Right renal cortex interstitium (tissue), 3 donors: ENCODE data around the gene CCNQ. TPM values are rescaled to one million over a fixed set of nuclear protein-coding genes. Genes with fewer than 3 reads are reported as not detected.
"Not testable (repeated sequence)": the region's sequence is repeated elsewhere in the genome, so short reads cannot be mapped to it uniquely, and the experiment has no call there.

Experiments
- DNase-seq, 3 donors: peaks; one replicate each; pipeline ENCODE4 v3.0.0-alpha.2; 2013; ENCODE audit warnings: low read depth in 3 of 3, low spot score in 2 of 3
- polyA plus RNA-seq, 3 donors: library from polyadenylated mRNA; unstranded; fragments of 120-200 nt; gene quantifications; one replicate each; pipeline ENCODE4 v1.2.1, GENCODE V29; 2013; ENCODE audit not compliant: insufficient read length in 3 of 3

CCNQ gene
- polyA plus RNA-seq, 3 donors, result 17.2 to 19.6 (median 18.7) TPM

DNA sequence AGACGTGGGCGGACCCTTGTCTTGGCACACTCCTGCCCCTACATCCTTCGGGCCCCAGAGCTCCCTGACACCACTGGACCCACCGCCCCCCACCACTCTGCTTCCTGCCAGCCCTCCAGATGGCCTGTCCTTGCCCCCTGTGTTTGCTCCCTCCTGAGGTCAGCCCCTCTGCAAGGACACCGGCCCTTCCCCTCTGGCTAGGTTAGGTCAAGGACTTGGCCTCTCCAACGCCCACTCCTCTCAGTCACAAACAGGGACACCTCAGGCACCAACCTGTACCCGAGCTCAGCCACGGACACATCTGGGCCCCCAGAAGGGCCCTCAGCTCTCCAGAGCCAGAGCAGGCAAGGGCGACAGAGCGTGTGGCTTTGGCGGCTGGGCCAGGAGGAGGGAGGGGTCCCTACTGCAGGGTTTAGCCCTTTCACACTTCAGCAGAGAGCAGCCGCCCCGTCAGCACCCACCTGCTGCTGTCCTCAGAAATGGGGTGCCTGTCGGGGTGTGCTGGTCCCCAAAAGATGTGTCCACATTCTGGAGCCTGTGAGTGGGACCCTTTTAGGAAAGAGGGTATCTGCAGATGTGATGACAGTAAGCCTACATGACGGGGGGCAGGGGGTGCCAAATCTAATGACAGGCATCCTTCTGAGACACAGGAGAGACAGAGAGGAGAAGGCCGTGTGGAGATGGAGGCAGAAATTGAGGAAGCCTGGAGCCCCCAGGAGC lies 24.5 kb upstream of the CCNQ start:
- no peak for DNase-seq

DNA sequence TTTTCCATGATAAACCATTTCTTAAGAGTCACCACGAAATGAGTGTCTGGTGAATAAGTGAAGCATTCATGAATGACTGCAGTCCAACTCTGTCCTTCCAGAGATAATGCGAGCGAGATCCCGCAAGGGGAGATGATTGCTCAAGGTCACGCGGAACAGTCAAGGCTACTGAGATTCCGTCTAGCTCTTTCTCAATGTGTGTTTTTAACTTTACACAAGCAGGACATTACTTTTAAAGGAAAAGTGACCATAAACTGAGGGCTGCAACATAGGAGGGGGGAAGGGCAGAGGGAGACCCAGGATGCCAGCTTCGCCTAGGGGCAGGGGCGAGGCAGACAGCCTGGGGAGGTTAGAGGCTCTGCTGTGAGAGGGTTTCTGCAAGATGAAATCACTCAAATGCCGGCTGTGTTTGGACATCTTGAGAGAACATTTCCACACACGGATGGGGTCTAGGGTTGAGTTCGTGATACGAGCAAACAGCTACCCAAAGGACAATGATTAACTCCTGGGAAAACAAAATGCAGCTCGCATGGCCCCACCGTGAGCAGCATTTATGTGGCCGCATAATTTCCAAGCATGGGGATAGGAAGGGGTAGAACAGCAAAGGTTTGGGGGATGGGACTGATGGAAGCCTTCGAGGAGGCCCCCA lies 23.8 kb upstream of the CCNQ start:
- no peak for DNase-seq

DNA sequence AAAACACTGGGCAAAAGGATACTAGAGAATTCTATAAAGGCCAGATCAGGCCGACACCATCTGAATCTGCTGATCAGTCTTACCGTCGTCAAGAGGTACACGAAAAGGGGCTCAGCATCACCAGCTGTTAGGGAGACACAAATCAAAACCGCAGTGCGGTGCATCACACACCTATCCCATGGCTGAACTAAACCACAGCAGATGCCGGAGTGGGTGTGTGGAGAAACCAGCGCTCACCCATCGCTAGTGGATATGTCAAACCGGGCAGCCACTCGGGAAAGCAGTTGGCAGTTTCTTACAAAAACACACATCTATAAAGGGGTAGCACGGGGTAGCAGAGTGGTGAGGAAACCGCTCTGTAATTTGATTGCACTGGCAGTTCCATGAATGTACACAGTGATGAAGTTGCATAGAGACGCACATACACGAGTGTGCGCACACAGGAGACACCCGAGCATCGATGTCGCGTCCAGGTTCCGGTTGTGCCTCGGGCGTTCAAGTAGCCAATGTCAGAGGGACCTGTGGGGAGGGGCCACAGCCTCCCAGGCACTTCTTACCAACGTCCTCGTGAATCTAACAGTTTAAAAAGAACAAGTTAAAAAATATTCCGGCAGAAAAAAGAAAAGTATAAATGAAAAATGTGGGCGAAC lies 23.1 kb upstream of the CCNQ start:
- no peak for DNase-seq

DNA sequence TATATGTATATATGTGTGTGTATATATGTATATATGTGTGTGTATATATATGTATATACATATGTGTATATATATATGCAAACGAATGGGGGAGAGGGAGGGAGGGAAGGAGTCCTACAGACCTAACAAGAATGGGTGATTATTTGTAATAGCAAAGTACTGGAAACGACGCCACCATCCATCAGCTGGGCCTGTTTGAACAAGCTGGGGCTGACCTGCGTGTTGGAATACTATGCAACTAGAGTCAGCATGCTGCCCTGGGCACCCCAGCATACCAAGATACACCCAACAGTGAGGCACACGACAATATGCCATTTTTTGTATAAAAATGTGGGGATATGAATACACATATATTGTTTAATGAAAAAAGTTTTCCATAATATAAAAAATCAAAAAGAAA lies 21.6 kb upstream of the CCNQ start:
- no peak for DNase-seq

DNA sequence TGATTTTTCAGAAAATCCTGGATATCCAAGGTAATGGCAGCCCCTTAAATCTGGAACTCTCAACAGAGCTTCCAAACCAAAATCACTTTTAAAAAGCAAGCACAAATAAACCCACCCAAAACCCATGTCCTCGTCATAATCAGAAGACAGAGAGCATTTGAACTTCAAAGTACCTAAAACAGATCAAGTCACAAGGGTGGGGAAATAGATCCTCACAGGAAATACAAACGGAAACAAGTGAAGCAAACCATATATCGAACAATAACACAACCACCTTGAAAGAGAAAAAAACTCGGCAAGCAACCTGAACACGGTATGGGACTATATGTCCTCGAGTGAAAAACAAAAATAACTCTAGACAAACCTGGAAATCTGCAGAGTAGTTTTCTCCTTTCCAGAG lies 15.9 kb upstream of the CCNQ start:
- no peak for DNase-seq

DNA sequence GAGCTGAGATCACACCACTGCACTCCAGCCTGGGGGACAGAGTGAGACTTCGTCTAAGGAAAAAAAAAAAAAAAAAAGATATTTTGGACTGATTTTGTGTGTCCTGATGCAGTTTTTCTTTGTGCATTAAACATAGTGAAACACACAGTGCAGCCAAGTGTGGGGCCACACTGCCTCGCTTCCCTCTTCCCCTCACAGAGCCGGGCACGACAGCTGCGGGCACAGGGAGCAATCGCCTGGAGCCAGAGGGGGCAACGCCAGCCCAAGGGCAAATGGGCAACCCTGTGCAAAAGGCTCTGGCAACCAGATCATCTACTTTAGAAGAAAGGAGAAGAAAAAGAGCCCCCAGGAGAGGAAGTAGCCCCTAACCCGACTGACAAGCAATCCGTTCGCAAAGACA lies 13.5 kb upstream of the CCNQ start:
- no peak for DNase-seq

DNA sequence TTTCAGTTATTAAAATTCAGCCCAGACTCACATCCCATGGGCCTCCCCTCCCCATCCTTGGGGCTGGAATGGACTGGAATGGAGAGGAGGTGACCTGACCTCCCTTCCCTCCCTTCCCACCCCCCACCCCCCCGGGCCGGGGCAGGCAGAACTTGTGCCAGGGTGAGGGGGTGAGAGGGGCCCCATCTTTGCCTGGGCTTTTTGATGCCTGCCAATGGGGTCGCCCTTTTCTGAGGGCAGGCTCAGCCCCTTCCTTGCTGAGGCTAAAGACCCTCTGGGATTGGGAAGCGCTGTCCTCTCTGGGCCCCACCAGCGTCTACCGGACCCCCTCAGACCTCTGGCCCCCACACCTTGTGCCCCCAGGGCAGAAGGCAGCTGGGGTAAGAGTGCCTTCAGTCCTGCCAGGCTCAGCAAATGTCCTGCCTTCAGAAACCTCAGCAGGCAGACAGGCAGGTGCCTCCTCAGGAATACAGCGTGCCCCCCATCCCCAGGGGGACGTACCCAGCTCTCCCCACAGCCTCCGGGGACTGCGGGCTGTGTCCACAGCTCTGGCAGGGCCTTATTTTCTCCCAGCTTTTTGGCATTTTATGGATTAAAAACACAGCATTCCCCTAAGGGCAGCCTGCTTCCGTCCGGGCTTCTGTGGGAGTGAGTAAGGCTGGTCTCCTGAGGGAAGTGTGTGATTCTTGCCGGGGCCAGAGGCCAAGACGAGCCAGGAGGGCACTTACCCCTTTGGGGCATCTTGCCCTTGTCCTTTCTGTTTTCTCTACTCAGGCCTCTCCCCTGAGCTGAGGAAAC lies 12.6 kb upstream of the CCNQ start:
- no peak for DNase-seq

DNA sequence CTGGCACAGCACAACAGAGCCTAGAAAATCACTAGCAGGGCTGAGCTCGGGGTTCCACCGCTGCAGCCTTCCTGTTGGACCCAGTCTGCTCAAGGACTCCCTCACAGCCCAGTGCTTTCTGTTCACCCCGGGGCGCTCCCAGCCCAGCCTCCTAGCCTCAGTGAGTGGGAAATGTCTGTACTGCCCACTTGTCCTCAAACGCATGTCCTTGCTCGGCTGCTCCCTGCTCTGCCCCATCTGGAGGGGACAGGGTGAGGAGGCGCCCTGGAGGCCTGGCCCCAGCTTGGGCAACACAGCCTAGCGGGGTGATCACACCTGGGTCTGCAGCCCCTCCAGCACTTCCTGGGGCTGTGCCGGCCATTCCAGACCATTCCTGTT lies 11.9 kb upstream of the CCNQ start:
- DNase-seq, result no peak

DNA sequence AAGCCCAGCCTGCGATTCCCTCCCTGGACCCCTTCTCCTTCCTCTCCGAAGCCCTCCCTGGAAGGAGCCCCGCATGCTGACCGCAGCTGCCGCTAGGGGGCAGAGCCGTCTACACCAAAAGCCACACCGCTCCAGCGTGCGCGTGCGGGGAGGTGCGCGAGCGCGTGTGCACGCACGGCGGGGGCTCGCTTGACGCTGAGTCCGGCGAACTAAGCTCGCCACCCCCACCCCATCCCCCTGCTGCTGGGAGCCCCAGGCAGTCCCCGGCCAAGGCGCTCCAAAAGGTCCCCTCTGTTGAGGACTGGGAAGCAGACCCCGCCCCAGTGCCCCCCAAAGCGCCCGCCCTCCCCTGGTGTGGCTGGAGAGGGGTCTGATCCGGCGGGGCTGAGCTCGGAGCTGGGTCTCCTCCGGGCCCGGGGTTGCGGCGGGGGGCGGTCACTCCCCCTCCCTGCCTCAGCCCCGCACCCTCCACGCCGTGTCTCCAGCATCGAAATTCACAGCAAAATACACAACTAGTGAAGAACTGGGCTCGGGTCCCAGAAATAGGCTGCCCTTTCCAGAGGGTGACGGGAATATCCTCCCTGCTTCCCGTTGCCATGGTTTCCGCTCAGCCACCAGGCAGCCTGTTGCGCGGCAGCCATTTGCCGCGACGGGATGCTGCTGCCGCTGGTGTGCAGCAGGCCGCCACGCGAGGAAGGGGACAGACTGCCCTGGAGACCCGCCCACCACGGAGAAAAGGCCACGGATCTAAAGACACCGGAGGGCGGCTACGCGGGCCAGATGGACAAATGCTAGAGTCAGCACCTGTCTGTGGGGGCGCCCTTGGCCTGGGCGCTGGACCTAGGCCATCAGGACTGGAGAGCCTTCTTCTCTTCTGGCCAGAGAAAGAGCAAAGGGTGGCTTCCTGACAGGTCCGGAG lies 11.2 kb upstream of the CCNQ start:
- no peak for DNase-seq

DNA sequence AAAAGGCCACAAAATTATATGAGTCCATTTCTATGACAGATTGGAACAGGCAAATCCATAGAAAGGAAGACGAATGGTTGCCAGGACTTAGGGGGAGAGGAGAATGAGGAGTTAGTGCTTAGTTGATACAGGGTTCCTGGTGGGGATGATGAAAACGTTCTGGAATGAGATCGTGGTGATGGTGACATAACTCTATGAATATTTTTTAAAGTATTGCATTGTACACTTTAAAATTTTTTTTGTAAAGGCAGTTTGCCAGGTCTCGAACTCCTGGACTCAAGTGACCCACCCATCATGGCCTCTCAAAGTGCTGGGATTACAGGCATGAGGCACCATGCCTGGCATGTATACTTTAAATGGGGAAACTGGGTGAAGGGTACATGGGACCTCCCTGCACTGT lies 9.9 kb upstream of the CCNQ start:
- DNase-seq, result no peak

DNA sequence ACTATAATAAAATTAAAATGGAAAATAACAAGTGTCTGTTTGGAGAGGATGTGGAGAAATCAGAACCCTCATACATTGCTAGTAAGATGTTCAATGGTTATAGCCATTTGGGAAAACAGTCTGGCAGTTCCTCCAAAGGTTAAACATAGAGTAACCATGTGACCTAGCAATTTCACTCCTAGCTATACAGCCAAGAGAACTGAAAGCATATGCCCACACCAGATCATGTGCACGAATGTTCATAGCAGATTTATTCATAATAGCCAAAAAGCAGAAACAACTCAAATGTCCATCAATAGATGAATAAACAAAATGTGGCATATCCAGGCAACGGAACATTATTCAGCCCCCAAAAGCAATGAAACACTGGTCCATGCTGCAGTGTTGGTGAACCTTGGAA lies 9.4 kb upstream of the CCNQ start:
- DNase-seq, result no peak

DNA sequence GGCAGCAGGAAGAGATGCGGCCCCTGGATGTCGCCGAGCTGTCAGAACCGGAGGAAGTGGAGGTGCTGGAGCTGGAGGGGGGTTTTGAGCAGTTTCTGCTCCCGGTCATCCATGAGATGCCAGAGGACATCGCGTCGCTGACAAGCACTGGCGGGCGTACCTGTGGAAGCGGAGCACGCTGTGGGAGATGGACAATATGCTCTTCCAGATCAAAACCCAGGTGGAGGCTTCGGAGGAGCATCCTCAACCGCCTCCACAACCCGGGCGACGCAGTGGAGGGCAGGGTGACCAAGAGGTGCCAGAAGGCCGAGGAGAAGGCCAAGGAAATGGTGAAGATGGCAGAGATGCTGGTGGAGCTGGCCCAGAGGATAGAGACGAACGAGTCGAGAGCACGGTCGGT lies 7.6 kb upstream of the CCNQ start:
- DNase-seq, result no peak

DNA sequence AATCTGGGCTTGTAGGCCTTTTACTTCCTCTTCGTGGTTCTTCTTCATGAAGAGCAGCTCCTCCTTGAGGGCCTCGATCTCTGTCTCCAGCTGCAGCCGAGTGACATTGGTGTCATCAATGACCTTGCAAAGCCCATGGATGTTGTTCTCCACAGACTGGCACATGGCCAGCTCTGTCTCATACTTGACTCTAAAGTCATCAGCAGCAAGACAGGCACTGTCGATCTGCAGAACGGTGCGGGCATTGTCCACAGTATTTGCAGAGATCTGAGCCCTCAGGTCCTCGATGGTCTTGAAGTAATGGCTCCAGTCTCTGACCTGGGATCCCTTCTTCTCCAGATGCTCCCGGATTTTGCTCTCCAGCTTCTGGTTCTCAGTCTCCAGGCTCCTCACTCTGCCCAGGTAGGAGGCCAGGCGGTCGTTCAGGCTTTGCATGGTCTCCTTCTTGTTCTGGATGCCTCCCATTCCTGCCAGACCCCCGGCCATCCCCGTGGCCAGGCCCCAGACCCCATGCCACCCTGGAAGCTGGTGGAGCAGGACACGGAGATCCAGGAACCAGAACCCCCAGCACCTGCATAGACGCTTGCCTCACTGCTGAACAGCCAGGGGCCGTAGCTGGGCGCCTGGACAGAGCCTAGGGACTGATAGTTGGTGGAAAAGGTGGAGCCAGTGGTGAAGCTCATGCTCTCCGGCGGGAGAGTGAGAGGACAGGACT lies 5.9 kb upstream of the CCNQ start:
- not testable (repeated sequence) for DNase-seq

DNA sequence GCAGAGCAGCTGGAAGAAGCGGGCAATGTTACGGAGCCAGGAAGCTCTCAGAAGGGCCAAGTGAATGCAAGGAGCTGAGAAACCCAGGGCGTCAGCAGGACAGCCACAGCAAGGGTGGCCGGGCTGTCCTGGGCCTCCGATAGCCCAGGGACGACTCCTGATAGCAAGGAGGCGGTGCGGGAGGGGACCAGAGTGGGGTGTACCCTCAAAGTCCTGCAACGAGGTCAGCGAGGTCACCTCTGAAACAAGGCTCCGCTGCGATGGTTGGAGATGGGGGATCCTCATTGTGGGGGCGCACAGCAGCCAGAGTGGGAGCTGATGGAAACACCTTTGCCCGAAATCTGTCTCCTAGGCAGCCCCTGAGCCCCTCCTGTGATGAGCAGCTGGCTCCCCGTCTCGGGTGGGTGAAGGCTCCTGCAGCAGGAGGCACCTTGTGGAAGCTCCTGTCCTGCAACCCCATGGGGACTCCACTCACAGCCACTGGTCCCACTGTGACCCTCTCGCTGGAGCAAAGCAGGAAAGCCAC lies 4.3 kb upstream of the CCNQ start:
- DNase-seq, result no peak

DNA sequence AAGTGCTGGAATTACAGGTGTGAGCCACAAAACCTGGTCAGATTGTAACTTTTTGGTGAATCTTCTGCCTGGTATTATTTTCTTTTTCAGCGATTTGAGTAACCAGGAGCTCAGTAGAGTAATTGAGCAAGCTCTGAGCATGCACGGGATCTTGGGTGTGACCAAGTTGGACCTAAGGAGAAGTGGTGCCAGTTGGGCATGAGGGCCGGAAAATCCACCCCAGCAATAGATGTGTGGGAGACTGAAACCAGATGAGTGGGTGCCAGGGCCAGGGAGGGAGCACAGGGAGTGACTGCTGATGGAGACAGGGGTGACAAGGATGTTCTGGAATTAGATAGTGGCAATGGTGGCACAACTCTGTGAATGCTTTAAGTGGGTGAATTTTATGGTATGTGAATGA lies 3.7 kb upstream of the CCNQ start:
- no peak for DNase-seq

DNA sequence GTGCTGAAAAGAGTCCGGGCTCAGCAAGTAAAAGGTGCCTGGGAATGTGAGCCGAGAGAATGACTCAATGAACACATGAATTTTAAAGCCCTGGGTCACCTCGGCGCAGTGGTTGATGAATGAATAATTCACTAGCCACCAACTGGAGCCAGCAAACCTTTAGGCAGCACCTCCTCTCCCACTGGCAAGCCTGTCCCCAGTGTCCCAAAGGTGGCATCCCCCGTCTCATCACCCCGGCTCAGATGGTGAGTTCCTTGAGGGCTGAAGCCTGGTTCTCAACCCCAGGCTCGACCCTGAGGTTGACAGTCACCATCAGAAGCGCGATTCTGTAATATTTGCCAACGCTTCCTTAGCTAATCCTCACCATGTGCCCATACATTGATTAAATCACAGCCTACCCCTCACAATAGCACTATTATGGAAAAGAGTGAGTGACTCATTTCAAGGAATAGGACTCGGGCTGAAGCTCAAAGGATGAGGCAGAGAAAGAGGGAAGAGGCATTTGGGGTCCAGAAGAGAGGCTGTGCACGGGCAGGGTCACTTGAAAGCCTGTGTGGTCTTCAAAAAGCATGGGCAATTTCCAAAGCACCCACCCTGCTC lies 2.7 kb upstream of the CCNQ start:
- no peak for DNase-seq

DNA sequence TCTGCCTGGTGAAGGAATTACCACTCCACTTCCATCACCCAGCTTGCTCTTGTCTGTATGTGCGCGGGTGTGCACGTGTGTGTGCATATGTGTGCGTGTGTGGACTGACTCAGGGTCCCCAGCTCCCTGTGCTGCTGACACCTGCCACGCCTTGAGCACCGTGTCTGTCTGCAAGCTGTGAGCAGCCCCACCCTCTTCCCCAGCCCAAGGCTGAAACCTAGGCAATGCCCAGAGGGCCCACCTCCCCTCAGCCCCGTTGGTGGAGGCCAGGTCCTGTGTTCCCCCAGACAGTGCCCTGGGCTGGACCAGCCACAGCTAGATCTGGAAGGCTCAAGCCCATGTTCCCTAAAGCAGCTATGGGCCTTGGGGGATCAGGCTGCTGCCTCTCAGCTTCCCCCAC lies 2.0 kb upstream of the CCNQ start:
- DNase-seq, result no peak

DNA sequence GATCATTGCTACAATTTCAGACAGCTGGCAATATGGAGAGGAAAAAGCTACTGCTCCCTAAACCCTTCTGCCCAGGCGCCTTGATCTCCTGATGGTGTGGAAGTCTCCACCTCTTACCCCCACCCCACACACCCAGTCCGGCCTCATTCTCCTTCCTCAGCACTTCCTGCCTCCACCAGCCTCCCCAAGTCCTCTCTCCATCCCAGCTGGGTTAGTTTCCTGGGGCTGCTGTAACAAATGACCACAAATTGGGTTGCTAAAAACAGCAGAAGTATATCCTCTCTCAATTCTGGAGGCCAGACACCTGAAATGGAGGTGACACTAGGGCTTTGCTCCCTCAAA lies 1.1 kb upstream of the CCNQ start:
- no peak for DNase-seq
